Measurements from ENCODE around the gene TTC33.
"Not testable (repeated sequence)": the region's sequence is repeated elsewhere in the genome, so short reads cannot be mapped to it uniquely, and the experiment has no call there.

TTC33 gene

GRCh38 chr5:40714001-40714400 lies 41.8 kb downstream of the TTC33 start:
- no peak overlapping the region for H3K4me3 ChIP-seq (ENCODE audit: low read depth, low read length)
- TF ChIP-seq CTCF (IDR thresholded peaks at IDR 0.05; ENCODE audit: borderline replicate concordance, insufficient read depth, low read depth, low read length): no peak

GRCh38 chr5:40710575-40710974 lies 45.2 kb downstream of the TTC33 start:
- not testable (repeated sequence) for H3K4me3 ChIP-seq (ENCODE audit: low read depth, low read length)

GRCh38 chr5:40705484-40705883 lies 50.3 kb downstream of the TTC33 start:
- not testable (repeated sequence) for H3K4me3 ChIP-seq (ENCODE audit: low read depth, low read length)

- not testable (repeated sequence) for H3K4me3 ChIP-seq (ENCODE audit: low read depth, low read length)
Measured at GRCh38 chr5:40702027-40702426, 53.7 kb downstream of the TTC33 start.

- H3K4me3 ChIP-seq (ENCODE audit: low read depth, low read length): no peak overlapping the region
- no peak for TF ChIP-seq CTCF (IDR thresholded peaks at IDR 0.05; ENCODE audit: borderline replicate concordance, insufficient read depth, low read depth, low read length)
Measured at GRCh38 chr5:40700116-40700782, 55.5 kb downstream of the TTC33 start.

- no peak overlapping the region for H3K4me3 ChIP-seq (ENCODE audit: low read depth, low read length)
- TF ChIP-seq CTCF (IDR thresholded peaks at IDR 0.05; ENCODE audit: borderline replicate concordance, insufficient read depth, low read depth, low read length): no peak
Measured at GRCh38 chr5:40694433-40694832, 61.3 kb downstream of the TTC33 start.

- no peak overlapping the region for H3K4me3 ChIP-seq (ENCODE audit: low read depth, low read length)
- no peak for TF ChIP-seq CTCF (IDR thresholded peaks at IDR 0.05; ENCODE audit: borderline replicate concordance, insufficient read depth, low read depth, low read length)
Measured at GRCh38 chr5:40691894-40692293, 63.9 kb downstream of the TTC33 start.

- no peak for TF ChIP-seq CTCF (IDR thresholded peaks at IDR 0.05; ENCODE audit: borderline replicate concordance, insufficient read depth, low read depth, low read length)
- H3K4me3 ChIP-seq (ENCODE audit: low read depth, low read length): no peak overlapping the region
Measured at GRCh38 chr5:40690267-40690666, 65.5 kb downstream of the TTC33 start.

GRCh38 chr5:40689438-40689837 lies 66.3 kb downstream of the TTC33 start:
- no peak overlapping the region for H3K4me3 ChIP-seq (ENCODE audit: low read depth, low read length)
- no peak for TF ChIP-seq CTCF (IDR thresholded peaks at IDR 0.05; ENCODE audit: borderline replicate concordance, insufficient read depth, low read depth, low read length)
